ENCODE data around the gene TXNDC17.

GRCh38 chr17:6683730-6684459, 43.0 kb downstream of the TXNDC17 start:
- TF ChIP-seq SIN3A (IDR thresholded peaks at IDR 0.05; ENCODE audit: borderline replicate concordance, insufficient read depth, low read length) (no peak), TAF1 (IDR thresholded peaks at IDR 0.05; ENCODE audit: borderline replicate concordance, insufficient read depth, low read length) (no peak), POLR2AphosphoS5 (IDR thresholded peaks at IDR 0.05; ENCODE audit: low read depth, low read length) (no peak), FOXP2 (optimal IDR thresholded peaks at IDR 0.05; ENCODE audit: borderline replicate concordance, extremely low read depth, extremely low read length, insufficient read depth) (no peak)
- TF ChIP-seq, protein P1, sequence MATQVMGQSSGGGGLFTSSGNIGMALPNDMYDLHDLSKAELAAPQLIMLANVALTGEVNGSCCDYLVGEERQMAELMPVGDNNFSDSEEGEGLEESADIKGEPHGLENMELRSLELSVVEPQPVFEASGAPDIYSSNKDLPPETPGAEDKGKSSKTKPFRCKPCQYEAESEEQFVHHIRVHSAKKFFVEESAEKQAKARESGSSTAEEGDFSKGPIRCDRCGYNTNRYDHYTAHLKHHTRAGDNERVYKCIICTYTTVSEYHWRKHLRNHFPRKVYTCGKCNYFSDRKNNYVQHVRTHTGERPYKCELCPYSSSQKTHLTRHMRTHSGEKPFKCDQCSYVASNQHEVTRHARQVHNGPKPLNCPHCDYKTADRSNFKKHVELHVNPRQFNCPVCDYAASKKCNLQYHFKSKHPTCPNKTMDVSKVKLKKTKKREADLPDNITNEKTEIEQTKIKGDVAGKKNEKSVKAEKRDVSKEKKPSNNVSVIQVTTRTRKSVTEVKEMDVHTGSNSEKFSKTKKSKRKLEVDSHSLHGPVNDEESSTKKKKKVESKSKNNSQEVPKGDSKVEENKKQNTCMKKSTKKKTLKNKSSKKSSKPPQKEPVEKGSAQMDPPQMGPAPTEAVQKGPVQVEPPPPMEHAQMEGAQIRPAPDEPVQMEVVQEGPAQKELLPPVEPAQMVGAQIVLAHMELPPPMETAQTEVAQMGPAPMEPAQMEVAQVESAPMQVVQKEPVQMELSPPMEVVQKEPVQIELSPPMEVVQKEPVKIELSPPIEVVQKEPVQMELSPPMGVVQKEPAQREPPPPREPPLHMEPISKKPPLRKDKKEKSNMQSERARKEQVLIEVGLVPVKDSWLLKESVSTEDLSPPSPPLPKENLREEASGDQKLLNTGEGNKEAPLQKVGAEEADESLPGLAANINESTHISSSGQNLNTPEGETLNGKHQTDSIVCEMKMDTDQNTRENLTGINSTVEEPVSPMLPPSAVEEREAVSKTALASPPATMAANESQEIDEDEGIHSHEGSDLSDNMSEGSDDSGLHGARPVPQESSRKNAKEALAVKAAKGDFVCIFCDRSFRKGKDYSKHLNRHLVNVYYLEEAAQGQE (IDR thresholded peaks at IDR 0.05; ENCODE audit: insufficient read depth in 1 of 2, low read depth in 2 of 2, low read length in 2 of 2) = no peak

Measured in PFSK-1 (cell line).